Activated naive CD8-positive, alpha-beta T cell treated with anti-CD3 and anti-CD28 coated beads for 36 hours (primary cell): ENCODE data around the gene PLEKHA1. TPM values are rescaled to one million over a fixed set of nuclear protein-coding genes. Genes with fewer than 3 reads are reported as not detected.

Experiments used
- DNase-seq: peaks from one replicate; pipeline ENCODE4 v3.0.0; 2021
- H3K27ac Mint-ChIP-seq: one replicate; pipeline ENCODE4 v1.8.0; 2022; ENCODE audit warnings: mild to moderate bottlenecking, moderate library complexity, mixed read lengths
- H3K27me3 Mint-ChIP-seq: one replicate; pipeline ENCODE4 v1.8.0; 2022; ENCODE audit warnings: mild to moderate bottlenecking, mixed read lengths
- H3K36me3 Mint-ChIP-seq: one replicate; pipeline ENCODE4 v1.8.0; 2021; ENCODE audit warnings: mild to moderate bottlenecking, mixed read lengths
- H3K4me1 Mint-ChIP-seq: one replicate; pipeline ENCODE4 v1.8.0; 2021; ENCODE audit warnings: mixed read lengths
- H3K4me3 Mint-ChIP-seq: one replicate; pipeline ENCODE4 v1.8.0; 2022; ENCODE audit warnings: mild to moderate bottlenecking, moderate library complexity, mixed read lengths
- H3K9me3 Mint-ChIP-seq: one replicate; pipeline ENCODE4 v1.8.0; 2022; ENCODE audit warnings: mixed read lengths
- total RNA-seq, 2 experiments: library from RNA; stranded (reverse); gene quantifications; one replicate each; pipeline ENCODE4 v1.2.3, GENCODE V29; 2021

Gene PLEKHA1
- total RNA-seq, 2 experiments from 2014 or later: 17.1 to 18.8 TPM

- Mint-ChIP-seq H3K9me3 (no peaks in the 10 kb centered on the region), H3K27ac (no peak overlapping the region), H3K4me1 (peaks cover 6% of the 10 kb centered on the region), H3K4me3 (no peak overlapping the region), H3K36me3 (no peaks in the 10 kb centered on the region), H3K27me3 (no peaks in the 10 kb centered on the region)
- DNase-seq: peak; percentile 48
Measured at GRCh38 chr10:122342293-122343134, 32.0 kb upstream of the PLEKHA1 start.

- H3K9me3 Mint-ChIP-seq: no peaks in the 10 kb centered on the region
- no peak for DNase-seq
Measured at GRCh38 chr10:122343135-122343800, 31.2 kb upstream of the PLEKHA1 start.

GRCh38 chr10:122343936-122344335 lies 30.6 kb upstream of the PLEKHA1 start:
- Mint-ChIP-seq H3K4me3 (no peak overlapping the region), H3K9me3 (no peaks in the 10 kb centered on the region), H3K27ac (no peak overlapping the region), H3K27me3 (no peaks in the 10 kb centered on the region), H3K4me1 (peaks cover 6% of the 10 kb centered on the region), H3K36me3 (no peaks in the 10 kb centered on the region)
- DNase-seq: no peak

More at GRCh38 chr10:122343135-122343800, 31.2 kb upstream of the PLEKHA1 start:
- Mint-ChIP-seq H3K27me3 (no peaks in the 10 kb centered on the region), H3K36me3 (no peaks in the 10 kb centered on the region), H3K27ac (no peak overlapping the region), H3K4me3 (no peak overlapping the region), H3K4me1 (peaks cover 6% of the 10 kb centered on the region)

GRCh38 chr10:122344741-122345258 lies 29.7 kb upstream of the PLEKHA1 start:
- no peak for DNase-seq
- no peaks in the 10 kb centered on the region for H3K9me3 Mint-ChIP-seq
- H3K27me3 Mint-ChIP-seq: no peaks in the 10 kb centered on the region
- no peak overlapping the region for H3K4me3 Mint-ChIP-seq
- H3K36me3 Mint-ChIP-seq: no peaks in the 10 kb centered on the region
- H3K4me1 Mint-ChIP-seq: peaks cover 6% of the 10 kb centered on the region
- no peak overlapping the region for H3K27ac Mint-ChIP-seq

GRCh38 chr10:122346326-122346950 lies 28.1 kb upstream of the PLEKHA1 start:
- H3K4me3 Mint-ChIP-seq: no peak overlapping the region

GRCh38 chr10:122347170-122347841 lies 27.2 kb upstream of the PLEKHA1 start:
- Mint-ChIP-seq H3K27me3 (no peaks in the 10 kb centered on the region), H3K4me3 (no peak overlapping the region), H3K27ac (no peak overlapping the region), H3K9me3 (no peaks in the 10 kb centered on the region), H3K36me3 (no peaks in the 10 kb centered on the region), H3K4me1 (peaks cover 6% of the 10 kb centered on the region)
- DNase-seq: no peak

More at GRCh38 chr10:122346326-122346950, 28.1 kb upstream of the PLEKHA1 start:
- Mint-ChIP-seq H3K4me1 (peaks cover 6% of the 10 kb centered on the region), H3K9me3 (no peaks in the 10 kb centered on the region), H3K36me3 (no peaks in the 10 kb centered on the region), H3K27me3 (no peaks in the 10 kb centered on the region), H3K27ac (no peak overlapping the region)
- DNase-seq: no peak

- no peak overlapping the region for H3K4me3 Mint-ChIP-seq
- H3K36me3 Mint-ChIP-seq: no peaks in the 10 kb centered on the region
- peaks cover 4% of the 10 kb centered on the region for H3K4me1 Mint-ChIP-seq
- H3K9me3 Mint-ChIP-seq: no peaks in the 10 kb centered on the region
- H3K27me3 Mint-ChIP-seq: no peaks in the 10 kb centered on the region
- DNase-seq: no peak
- no peak overlapping the region for H3K27ac Mint-ChIP-seq
Measured at GRCh38 chr10:122348512-122348911, 26.0 kb upstream of the PLEKHA1 start.

GRCh38 chr10:122348935-122349361 lies 25.6 kb upstream of the PLEKHA1 start:
- Mint-ChIP-seq H3K36me3 (no peaks in the 10 kb centered on the region), H3K27ac (no peak overlapping the region), H3K4me1 (peaks cover 4% of the 10 kb centered on the region), H3K4me3 (no peak overlapping the region), H3K9me3 (no peaks in the 10 kb centered on the region), H3K27me3 (no peaks in the 10 kb centered on the region)
- DNase-seq: no peak

- peaks cover under 1% of the 10 kb centered on the region for H3K4me1 Mint-ChIP-seq
- H3K27ac Mint-ChIP-seq: no peak overlapping the region
- no peaks in the 10 kb centered on the region for H3K27me3 Mint-ChIP-seq
- DNase-seq: no peak
- no peaks in the 10 kb centered on the region for H3K9me3 Mint-ChIP-seq
- no peak overlapping the region for H3K4me3 Mint-ChIP-seq
- no peaks in the 10 kb centered on the region for H3K36me3 Mint-ChIP-seq
Measured at GRCh38 chr10:122349758-122350369, 24.6 kb upstream of the PLEKHA1 start.

GRCh38 chr10:122350893-122351292 lies 23.6 kb upstream of the PLEKHA1 start:
- no peak overlapping the region for H3K27ac Mint-ChIP-seq
- DNase-seq: no peak
- H3K36me3 Mint-ChIP-seq: no peaks in the 10 kb centered on the region
- no peaks in the 10 kb centered on the region for H3K27me3 Mint-ChIP-seq
- H3K4me1 Mint-ChIP-seq: no peaks in the 10 kb centered on the region
- H3K9me3 Mint-ChIP-seq: no peaks in the 10 kb centered on the region
- no peak overlapping the region for H3K4me3 Mint-ChIP-seq

GRCh38 chr10:122352817-122353525 lies 21.5 kb upstream of the PLEKHA1 start:
- Mint-ChIP-seq H3K36me3 (no peaks in the 10 kb centered on the region), H3K27ac (no peak overlapping the region), H3K4me3 (no peak overlapping the region), H3K27me3 (no peaks in the 10 kb centered on the region), H3K4me1 (no peaks in the 10 kb centered on the region), H3K9me3 (no peaks in the 10 kb centered on the region)
- DNase-seq: no peak

- Mint-ChIP-seq H3K9me3 (peaks cover 9% of the 10 kb centered on the region), H3K27me3 (no peaks in the 10 kb centered on the region), H3K27ac (no peak overlapping the region), H3K36me3 (peaks cover 2% of the 10 kb centered on the region), H3K4me1 (no peaks in the 10 kb centered on the region), H3K4me3 (no peak overlapping the region)
- no peak for DNase-seq
Measured at GRCh38 chr10:122354383-122354782, 20.1 kb upstream of the PLEKHA1 start.

- H3K9me3 Mint-ChIP-seq: peaks cover 9% of the 10 kb centered on the region
- no peak overlapping the region for H3K27ac Mint-ChIP-seq
- peaks cover 2% of the 10 kb centered on the region for H3K36me3 Mint-ChIP-seq
- DNase-seq: no peak
- H3K4me1 Mint-ChIP-seq: no peaks in the 10 kb centered on the region
- H3K27me3 Mint-ChIP-seq: no peaks in the 10 kb centered on the region
- H3K4me3 Mint-ChIP-seq: no peak overlapping the region
Measured at GRCh38 chr10:122357685-122358084, 16.8 kb upstream of the PLEKHA1 start.

- Mint-ChIP-seq H3K9me3 (peaks cover 9% of the 10 kb centered on the region), H3K36me3 (peaks cover 2% of the 10 kb centered on the region)
Measured at GRCh38 chr10:122359621-122360020, 14.9 kb upstream of the PLEKHA1 start.

More at GRCh38 chr10:122359621-122360020, 14.9 kb upstream of the PLEKHA1 start:
- Mint-ChIP-seq H3K27me3 (no peaks in the 10 kb centered on the region), H3K27ac (no peak overlapping the region), H3K4me1 (peaks cover 3% of the 10 kb centered on the region), H3K4me3 (no peak overlapping the region)
- no peak for DNase-seq
